ENCODE measurements around the gene ANO10. TPM values are rescaled to one million over a fixed set of nuclear protein-coding genes. Genes with fewer than 3 reads are reported as not detected.

ANO10 gene, protein sequence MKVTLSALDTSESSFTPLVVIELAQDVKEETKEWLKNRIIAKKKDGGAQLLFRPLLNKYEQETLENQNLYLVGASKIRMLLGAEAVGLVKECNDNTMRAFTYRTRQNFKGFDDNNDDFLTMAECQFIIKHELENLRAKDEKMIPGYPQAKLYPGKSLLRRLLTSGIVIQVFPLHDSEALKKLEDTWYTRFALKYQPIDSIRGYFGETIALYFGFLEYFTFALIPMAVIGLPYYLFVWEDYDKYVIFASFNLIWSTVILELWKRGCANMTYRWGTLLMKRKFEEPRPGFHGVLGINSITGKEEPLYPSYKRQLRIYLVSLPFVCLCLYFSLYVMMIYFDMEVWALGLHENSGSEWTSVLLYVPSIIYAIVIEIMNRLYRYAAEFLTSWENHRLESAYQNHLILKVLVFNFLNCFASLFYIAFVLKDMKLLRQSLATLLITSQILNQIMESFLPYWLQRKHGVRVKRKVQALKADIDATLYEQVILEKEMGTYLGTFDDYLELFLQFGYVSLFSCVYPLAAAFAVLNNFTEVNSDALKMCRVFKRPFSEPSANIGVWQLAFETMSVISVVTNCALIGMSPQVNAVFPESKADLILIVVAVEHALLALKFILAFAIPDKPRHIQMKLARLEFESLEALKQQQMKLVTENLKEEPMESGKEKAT
- 18.8 to 22.5 TPM (median 19.6 TPM) in 5 replicates for total RNA-seq (2022; extraction: Qiagen RNA extraction; ENCODE audit: low read depth)

DNA sequence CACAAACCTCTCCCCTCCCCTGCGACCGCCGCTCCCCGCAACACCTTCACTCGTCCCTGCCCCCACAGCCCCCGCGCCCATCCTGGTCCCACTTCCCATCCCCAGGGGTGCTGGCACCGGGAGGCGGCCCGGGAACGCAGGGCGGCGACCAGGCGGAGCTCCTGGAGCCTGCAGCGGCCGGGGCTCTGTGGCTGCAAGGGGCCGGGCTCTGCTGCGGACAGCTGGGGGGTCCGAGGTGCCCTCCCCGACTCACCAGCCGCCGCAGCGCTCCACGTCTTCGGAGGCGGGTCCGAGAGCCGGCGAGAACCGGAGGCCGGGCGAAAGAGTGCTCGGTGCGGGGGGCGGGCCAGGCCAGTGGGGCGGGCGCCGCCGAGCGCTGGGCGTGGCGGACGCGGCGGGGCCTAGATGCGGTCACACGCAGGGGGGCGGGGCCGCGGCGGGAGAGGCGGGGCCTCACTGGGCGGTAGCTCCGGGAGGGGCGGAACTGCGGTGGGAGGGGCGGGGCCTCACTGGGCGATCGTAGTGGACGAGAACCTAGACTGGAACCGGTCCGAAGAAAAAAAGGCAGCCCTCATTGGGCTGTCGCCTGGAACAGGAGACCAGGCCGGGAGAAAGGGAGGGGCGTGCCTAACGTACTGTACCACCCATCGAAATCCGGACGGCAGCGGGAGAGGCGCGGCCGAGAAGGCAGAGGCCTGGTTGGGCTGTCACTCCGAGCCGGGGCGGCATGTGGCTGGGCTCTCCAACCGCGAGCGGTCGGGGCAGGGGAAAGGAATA lies at the start of gene ANO10:
ANO10 (minus strand) TSS at position 356 of the 777 bp plus-strand sequence. CDS start 16,159 bp downstream, outside the sequence.

Other genes starting within 250 kb of the ANO10 start
- 15.6 to 23.5 TPM (median 18.6 TPM) in 5 replicates for gene ABHD5, start 68.9 kb upstream of the ANO10 start, total RNA-seq (2022; extraction: Qiagen RNA extraction; ENCODE audit: low read depth)

Data from A549 treated with CpdA at 1 μM for 4 hours (cell line).